ENCODE measurements around the gene DIPK2B.

GRCh38 chrX:45154462-45154861, 46.2 kb downstream of the DIPK2B start:
- TF ChIP-seq CTCF (IDR thresholded peaks at IDR 0.05), result no peak
- TF ChIP-seq EZH2 (IDR thresholded peaks at IDR 0.05; ENCODE audit: borderline replicate concordance, insufficient read depth, low read depth, low read length, poor library complexity, severe bottlenecking), result no peak

Measured in B cell (primary cell).